ENCODE measurements around the gene ERI2.
A peak's percentile ranks its signal among the peaks of the same experiment; 100 is the strongest.
"Not testable (repeated sequence)": the region's sequence is repeated elsewhere in the genome, so short reads cannot be mapped to it uniquely, and the experiment has no call there.

The ERI2 gene

DNA sequence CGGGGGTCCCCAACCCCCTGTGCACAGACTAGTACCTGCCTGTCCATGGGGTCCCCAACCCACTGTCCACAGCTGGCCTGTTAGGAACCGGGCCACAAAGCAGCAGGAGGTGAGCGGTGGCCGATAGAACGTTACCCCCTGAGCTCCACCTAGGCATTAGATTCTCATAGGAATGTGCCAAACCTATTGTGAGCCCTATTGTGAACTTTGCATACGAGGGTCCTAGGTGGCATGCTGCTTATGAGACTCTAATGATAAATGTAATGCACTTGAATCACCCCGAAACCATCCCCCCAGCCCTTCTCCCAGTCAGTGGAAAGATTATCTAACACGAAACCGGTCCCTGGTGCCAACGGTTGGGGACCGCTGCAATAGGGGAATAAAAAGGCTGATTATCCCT lies 1.6 kb upstream of the ERI2 start:
- H3K9me3 ChIP-seq (ENCODE audit: control insufficient read depth, low read length), result no peaks in the 10 kb centered on the region
- peaks cover 26% of the 10 kb centered on the region for H3K4me1 ChIP-seq (ENCODE audit: control insufficient read depth, insufficient read depth, low read length)
- H3K9ac ChIP-seq (ENCODE audit: low read length), result no peak overlapping the region
- H3K27me3 ChIP-seq (ENCODE audit: control insufficient read depth, insufficient read depth, low read length), result no peaks in the 10 kb centered on the region
- no peak overlapping the region for H3K4me3 ChIP-seq (ENCODE audit: low read length)
- H3K36me3 ChIP-seq (ENCODE audit: control insufficient read depth, insufficient read depth, low read length), result no peaks in the 10 kb centered on the region

DNA sequence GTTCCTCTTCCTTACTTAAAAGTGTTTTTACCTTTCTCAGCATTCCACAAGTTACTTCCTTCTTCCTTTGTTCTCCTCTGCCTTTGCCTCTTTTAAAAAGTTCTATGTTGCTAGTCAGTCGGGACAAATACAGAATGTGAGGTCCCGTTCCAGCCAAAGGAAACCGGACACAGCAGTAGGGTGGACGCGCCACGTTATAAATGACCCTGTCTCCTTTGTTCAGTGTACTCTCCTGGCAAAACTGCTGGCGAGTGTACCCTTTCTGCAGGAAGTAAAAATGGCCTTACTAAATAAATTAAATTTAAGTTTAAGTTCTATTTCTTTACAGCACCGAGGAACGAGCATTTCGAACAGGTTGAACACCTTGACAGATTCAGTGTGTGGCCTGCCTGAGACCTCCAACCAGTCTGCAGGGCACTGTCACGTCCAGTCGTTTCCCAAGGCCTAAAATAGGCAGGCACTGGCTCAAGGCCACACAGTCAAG lies 546 bp downstream of the ERI2 start:
- Histone ChIP-seq H3K4me1 (ENCODE audit: control insufficient read depth, insufficient read depth, low read length) (peaks cover 21% of the 10 kb centered on the region), H3K9ac (ENCODE audit: low read length) (peak overlapping the region; percentile 78), H3K4me3 (ENCODE audit: low read length) (peak overlapping the region; percentile 85)
- not testable (repeated sequence) for H3K9me3 ChIP-seq (ENCODE audit: control insufficient read depth, low read length); H3K36me3 ChIP-seq (ENCODE audit: control insufficient read depth, insufficient read depth, low read length); H3K27me3 ChIP-seq (ENCODE audit: control insufficient read depth, insufficient read depth, low read length)

DNA sequence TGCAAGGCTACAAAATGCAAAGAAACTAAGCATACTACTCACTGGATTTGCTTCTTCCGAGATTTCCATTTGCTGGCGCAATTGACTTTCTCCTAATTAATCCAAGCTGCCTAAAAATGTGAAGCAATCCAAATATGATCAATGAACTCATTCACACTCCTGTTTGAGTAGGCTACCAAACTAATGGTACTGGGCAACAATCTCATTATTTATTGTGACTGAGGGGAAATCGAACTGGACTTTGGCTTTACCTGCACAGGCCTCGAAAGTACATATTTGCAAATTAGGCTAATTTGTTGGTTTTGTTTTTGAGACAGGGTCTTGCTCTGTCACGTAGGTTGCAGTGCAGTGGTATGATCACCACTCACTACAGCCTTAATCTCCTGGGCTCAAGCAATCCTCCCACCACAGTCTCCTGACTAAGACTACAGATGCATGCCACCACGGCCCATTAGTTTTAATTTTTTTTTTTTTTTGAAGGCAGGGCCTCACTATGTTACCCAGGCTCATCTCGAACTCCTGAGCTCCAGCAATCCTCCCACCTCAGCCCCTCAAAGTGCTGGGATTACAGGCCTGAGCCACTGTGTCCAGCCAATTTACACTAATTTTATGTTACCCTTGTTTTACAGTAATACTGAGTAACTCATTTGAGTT lies 2.6 kb downstream of the ERI2 start:
- Histone ChIP-seq H3K9me3 (ENCODE audit: control insufficient read depth, low read length) (no peaks in the 10 kb centered on the region), H3K36me3 (ENCODE audit: control insufficient read depth, insufficient read depth, low read length) (peaks cover 4% of the 10 kb centered on the region), H3K4me1 (ENCODE audit: control insufficient read depth, insufficient read depth, low read length) (peaks cover 21% of the 10 kb centered on the region), H3K4me3 (ENCODE audit: low read length) (no peak overlapping the region), H3K9ac (ENCODE audit: low read length) (no peak overlapping the region), H3K27me3 (ENCODE audit: control insufficient read depth, insufficient read depth, low read length) (no peaks in the 10 kb centered on the region)

DNA sequence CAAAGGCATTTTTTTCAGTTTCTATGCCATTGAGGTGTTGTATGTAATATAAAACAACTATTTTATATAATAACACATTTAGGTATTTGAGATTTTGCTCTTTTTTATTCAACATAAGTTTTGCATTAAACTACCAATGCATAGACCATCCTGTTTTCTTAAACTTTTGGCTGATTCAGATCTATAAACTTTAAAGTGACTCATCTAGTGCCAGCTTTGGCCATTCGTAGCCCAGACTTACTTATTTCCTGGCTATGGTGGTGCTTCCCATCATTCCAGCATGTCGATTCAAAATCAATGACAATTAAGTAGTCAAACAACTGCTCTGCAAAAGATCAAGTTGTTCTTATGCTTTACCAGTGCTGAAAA lies 3.1 kb downstream of the ERI2 start:
- H3K4me1 ChIP-seq (ENCODE audit: control insufficient read depth, insufficient read depth, low read length), result peaks cover 21% of the 10 kb centered on the region

DNA sequence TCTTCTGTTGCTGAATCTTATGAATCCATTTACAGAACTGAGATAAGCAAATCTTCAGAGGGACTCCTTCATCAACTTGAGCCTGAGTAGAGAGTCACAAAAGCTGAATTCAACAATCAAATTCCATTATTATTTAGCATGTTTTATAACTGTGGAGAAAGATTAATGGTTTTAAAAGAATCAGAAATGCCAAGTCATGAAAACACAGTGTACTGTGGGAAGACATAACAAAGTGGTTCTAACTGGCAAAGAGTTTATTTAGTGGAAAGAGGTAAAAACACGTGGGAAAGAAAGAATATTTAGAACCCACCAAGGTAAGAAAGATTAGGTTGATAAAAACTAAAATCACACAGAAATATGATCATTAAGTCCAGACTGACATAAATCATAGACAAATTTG lies 5.0 kb downstream of the ERI2 start:
- Histone ChIP-seq H3K9ac (ENCODE audit: low read length) (no peak overlapping the region), H3K4me1 (ENCODE audit: control insufficient read depth, insufficient read depth, low read length) (peaks cover 18% of the 10 kb centered on the region), H3K4me3 (ENCODE audit: low read length) (no peak overlapping the region), H3K9me3 (ENCODE audit: control insufficient read depth, low read length) (no peaks in the 10 kb centered on the region), H3K36me3 (ENCODE audit: control insufficient read depth, insufficient read depth, low read length) (peaks cover 4% of the 10 kb centered on the region), H3K27me3 (ENCODE audit: control insufficient read depth, insufficient read depth, low read length) (no peaks in the 10 kb centered on the region)

More for the DNA sequence above, 3.1 kb downstream of the ERI2 start:
- Histone ChIP-seq H3K27me3 (ENCODE audit: control insufficient read depth, insufficient read depth, low read length) (no peaks in the 10 kb centered on the region), H3K9ac (ENCODE audit: low read length) (no peak overlapping the region), H3K36me3 (ENCODE audit: control insufficient read depth, insufficient read depth, low read length) (peaks cover 4% of the 10 kb centered on the region), H3K4me3 (ENCODE audit: low read length) (no peak overlapping the region), H3K9me3 (ENCODE audit: control insufficient read depth, low read length) (no peaks in the 10 kb centered on the region)

DNA sequence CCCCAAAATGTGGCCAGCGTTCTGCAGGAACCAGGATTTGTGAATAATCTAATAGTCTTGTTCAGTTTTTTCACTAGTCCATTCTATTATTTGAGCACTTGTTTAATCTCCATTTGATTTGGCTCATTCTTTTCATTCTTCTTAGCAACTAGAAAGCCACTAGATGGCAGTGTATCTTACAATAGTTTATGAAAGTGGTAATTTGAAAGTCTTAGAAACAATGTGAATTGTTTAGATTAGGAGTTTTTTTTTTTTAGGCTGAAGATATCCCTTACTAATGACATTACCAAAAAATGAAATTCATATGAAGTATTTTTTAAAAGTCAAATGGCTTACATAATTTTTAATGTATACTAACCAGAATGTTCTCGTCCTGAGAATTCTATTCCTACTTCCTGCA lies 6.7 kb downstream of the ERI2 start:
- Histone ChIP-seq H3K4me3 (ENCODE audit: low read length) (no peak overlapping the region), H3K9ac (ENCODE audit: low read length) (no peak overlapping the region), H3K36me3 (ENCODE audit: control insufficient read depth, insufficient read depth, low read length) (peaks cover 4% of the 10 kb centered on the region), H3K27me3 (ENCODE audit: control insufficient read depth, insufficient read depth, low read length) (no peaks in the 10 kb centered on the region), H3K4me1 (ENCODE audit: control insufficient read depth, insufficient read depth, low read length) (peaks cover 8% of the 10 kb centered on the region), H3K9me3 (ENCODE audit: control insufficient read depth, low read length) (no peaks in the 10 kb centered on the region)

DNA sequence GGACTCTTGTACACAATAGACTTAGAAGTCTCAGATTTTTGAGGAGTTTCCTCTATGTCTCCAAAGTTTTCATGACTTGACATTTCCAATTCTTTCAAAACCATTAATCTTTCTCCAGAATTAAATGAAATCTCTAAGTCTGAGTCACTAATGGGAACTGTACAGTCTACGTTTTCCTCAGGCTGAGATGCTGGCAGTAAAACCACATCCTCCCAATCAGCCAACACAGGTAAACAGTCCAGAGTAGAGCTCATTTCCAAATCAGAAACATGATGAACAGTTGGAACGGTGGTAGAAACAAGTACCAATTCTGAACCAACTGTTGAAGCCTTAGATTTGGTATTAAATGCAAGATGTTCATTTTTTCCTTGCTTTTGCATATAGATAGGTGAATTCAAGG lies 7.9 kb downstream of the ERI2 start:
- no peaks in the 10 kb centered on the region for H3K27me3 ChIP-seq (ENCODE audit: control insufficient read depth, insufficient read depth, low read length)
- no peak overlapping the region for H3K9ac ChIP-seq (ENCODE audit: low read length)
- no peak overlapping the region for H3K4me3 ChIP-seq (ENCODE audit: low read length)
- peaks cover 4% of the 10 kb centered on the region for H3K36me3 ChIP-seq (ENCODE audit: control insufficient read depth, insufficient read depth, low read length)
- no peaks in the 10 kb centered on the region for H3K9me3 ChIP-seq (ENCODE audit: control insufficient read depth, low read length)
- peaks cover 3% of the 10 kb centered on the region for H3K4me1 ChIP-seq (ENCODE audit: control insufficient read depth, insufficient read depth, low read length)

DNA sequence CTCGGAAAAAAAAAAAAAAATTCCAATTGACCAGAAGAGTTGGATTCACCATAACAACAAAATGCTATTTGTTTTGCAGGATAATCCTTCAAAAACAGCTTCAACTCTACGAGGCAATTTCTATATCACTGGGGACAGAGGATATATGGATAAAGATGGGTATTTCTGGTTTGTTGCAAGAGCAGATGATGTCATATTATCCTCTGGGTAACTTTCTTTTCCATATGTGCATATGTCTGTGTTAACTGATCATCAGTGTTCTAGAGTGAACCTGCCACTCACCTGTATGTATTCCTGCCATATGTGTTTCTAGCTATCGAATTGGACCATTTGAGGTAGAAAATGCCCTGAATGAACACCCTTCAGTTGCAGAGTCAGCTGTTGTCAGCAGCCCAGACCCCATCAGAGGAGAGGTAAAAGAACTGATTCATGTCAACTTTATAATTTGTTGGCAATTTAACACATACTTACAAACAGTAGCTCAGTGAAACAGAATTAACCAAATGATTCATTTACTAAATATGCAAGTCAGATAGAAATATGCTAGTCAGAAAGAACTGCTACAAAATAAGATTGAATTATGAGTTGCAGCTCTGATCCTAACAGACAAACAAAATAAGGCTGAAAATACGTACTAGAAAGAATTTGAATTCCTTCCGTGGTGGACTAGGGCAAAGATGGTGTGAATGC lies 14.2 kb downstream of the ERI2 start:
- Histone ChIP-seq H3K9me3 (ENCODE audit: control insufficient read depth, low read length) (no peaks in the 10 kb centered on the region), H3K4me3 (ENCODE audit: low read length) (no peak overlapping the region), H3K36me3 (ENCODE audit: control insufficient read depth, insufficient read depth, low read length) (no peaks in the 10 kb centered on the region), H3K4me1 (ENCODE audit: control insufficient read depth, insufficient read depth, low read length) (no peaks in the 10 kb centered on the region), H3K9ac (ENCODE audit: low read length) (no peak overlapping the region), H3K27me3 (ENCODE audit: control insufficient read depth, insufficient read depth, low read length) (no peaks in the 10 kb centered on the region)

DNA sequence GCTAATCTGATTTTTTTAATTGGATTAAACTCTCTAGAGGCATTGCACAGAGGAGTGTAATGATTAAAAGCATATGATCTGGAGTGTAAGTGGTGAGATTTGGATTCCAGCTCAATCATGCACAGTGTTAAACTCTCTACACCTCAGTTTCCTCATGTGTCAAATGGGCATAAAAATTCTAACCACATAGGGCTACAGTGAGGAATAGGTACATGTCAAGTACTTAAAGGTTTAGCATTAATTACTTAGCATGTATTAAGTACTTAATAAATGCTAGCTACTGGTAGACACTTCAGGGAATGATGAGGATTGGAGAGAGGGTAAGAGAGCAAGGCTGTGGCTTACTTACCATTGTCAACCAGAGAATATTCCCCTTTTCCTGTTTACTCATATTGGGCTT lies 17.1 kb downstream of the ERI2 start:
- Histone ChIP-seq H3K27me3 (ENCODE audit: control insufficient read depth, insufficient read depth, low read length) (no peaks in the 10 kb centered on the region), H3K9me3 (ENCODE audit: control insufficient read depth, low read length) (no peaks in the 10 kb centered on the region), H3K36me3 (ENCODE audit: control insufficient read depth, insufficient read depth, low read length) (no peaks in the 10 kb centered on the region), H3K4me3 (ENCODE audit: low read length) (no peak overlapping the region), H3K9ac (ENCODE audit: low read length) (no peak overlapping the region), H3K4me1 (ENCODE audit: control insufficient read depth, insufficient read depth, low read length) (no peaks in the 10 kb centered on the region)

DNA sequence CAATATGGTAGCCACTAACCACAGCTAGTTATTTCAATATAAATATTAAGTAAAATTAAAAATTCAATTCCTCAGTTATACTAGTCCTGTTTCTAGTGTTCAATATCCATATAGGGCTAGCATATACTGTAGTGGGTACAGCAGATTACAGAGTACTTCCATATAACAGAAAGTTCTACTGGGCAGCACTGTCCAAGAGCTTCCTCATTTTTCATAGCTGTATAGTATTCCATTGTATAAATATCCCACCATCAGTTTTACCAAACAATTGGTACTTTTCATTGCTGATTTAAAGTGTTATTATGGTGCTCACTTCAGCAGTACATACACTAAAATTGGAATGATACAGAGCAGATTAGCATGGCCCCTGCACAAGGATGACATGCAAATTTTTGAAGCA lies 22.1 kb downstream of the ERI2 start:
- Histone ChIP-seq H3K9me3 (ENCODE audit: control insufficient read depth, low read length) (no peaks in the 10 kb centered on the region), H3K9ac (ENCODE audit: low read length) (no peak overlapping the region), H3K27me3 (ENCODE audit: control insufficient read depth, insufficient read depth, low read length) (no peaks in the 10 kb centered on the region), H3K4me3 (ENCODE audit: low read length) (no peak overlapping the region), H3K36me3 (ENCODE audit: control insufficient read depth, insufficient read depth, low read length) (no peaks in the 10 kb centered on the region), H3K4me1 (ENCODE audit: control insufficient read depth, insufficient read depth, low read length) (no peaks in the 10 kb centered on the region)

DNA sequence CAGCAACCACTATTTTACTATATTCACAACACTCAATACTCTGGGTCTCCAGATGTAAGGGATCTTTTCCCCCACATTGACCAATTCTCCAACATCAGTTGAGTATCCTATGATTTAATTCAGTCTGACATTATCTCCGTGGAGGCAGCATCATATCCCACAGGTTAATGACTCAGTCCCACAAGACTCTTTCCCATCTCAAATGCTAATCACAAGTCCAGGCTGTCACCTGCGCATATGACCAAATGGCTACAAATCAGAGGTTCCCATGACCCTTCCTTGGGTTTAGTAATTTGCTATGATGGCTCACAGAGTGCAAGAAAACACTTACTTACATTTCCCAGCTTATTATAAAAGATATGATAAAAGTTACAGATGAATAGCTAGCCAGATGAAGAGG lies 23.8 kb downstream of the ERI2 start:
- H3K9ac ChIP-seq (ENCODE audit: low read length), result no peak overlapping the region
- H3K4me3 ChIP-seq (ENCODE audit: low read length), result no peak overlapping the region
- H3K36me3 ChIP-seq (ENCODE audit: control insufficient read depth, insufficient read depth, low read length), result no peaks in the 10 kb centered on the region

DNA sequence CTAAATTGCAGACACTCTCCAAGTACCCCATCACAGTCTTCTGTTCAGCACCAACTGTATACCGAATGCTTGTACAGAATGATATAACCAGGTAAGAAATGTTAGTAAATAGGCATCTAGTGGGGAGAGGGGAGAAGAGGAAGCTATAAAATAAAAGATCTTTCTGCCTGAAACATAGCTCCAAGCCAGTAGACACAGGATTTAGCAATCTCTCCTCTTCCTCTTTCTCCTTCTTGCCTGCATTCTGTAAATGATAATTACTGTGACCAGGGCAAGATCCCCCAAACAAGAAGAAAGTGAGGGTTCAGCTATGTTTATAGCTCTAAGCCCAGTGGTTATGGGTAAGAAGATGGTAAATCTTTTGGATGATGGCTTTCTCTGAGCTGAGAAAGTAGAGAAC lies 24.6 kb downstream of the ERI2 start:
- Histone ChIP-seq H3K9ac (ENCODE audit: low read length) (no peak overlapping the region), H3K9me3 (ENCODE audit: control insufficient read depth, low read length) (no peaks in the 10 kb centered on the region), H3K36me3 (ENCODE audit: control insufficient read depth, insufficient read depth, low read length) (no peaks in the 10 kb centered on the region), H3K27me3 (ENCODE audit: control insufficient read depth, insufficient read depth, low read length) (no peaks in the 10 kb centered on the region), H3K4me1 (ENCODE audit: control insufficient read depth, insufficient read depth, low read length) (no peaks in the 10 kb centered on the region), H3K4me3 (ENCODE audit: low read length) (no peak overlapping the region)

More for the DNA sequence above, 23.8 kb downstream of the ERI2 start:
- Histone ChIP-seq H3K27me3 (ENCODE audit: control insufficient read depth, insufficient read depth, low read length) (no peaks in the 10 kb centered on the region), H3K9me3 (ENCODE audit: control insufficient read depth, low read length) (no peaks in the 10 kb centered on the region), H3K4me1 (ENCODE audit: control insufficient read depth, insufficient read depth, low read length) (no peaks in the 10 kb centered on the region)
